PFSK-1 (cell line): ENCODE data around the gene CKAP4.

ENCODE experiments used
- FOXP2 ChIP-seq: optimal IDR thresholded peaks from 2 replicates; pipeline ENCODE3; 2011; ENCODE audit warnings: borderline replicate concordance, control low read depth, inconsistent platforms; ENCODE audit not compliant: insufficient read depth; ENCODE audit errors: extremely low read length, extremely low read depth
- POLR2AphosphoS5 ChIP-seq: IDR thresholded peaks from 2 replicates; pipeline ENCODE4 v1.6.1; 2012; ENCODE audit warnings: low read depth, mild to moderate bottlenecking, control low read depth, low read length, moderate library complexity
- REST ChIP-seq, 2 experiments: IDR thresholded peaks; 2 replicates each; pipeline versions ENCODE4 v1.6.1 to v1.8.0; 2011 to 2012; ENCODE audit warnings: low read depth in 2 of 2, low read length in 2 of 2, control low read depth in 1 of 2, inconsistent platforms in 1 of 2, mild to moderate bottlenecking in 1 of 2, moderate library complexity in 1 of 2; ENCODE audit not compliant: insufficient read depth in 1 of 2
- SIN3A ChIP-seq: IDR thresholded peaks from 2 replicates; pipeline ENCODE4 v1.6.1; 2012; ENCODE audit warnings: mild to moderate bottlenecking, low read length, moderate library complexity, borderline replicate concordance; ENCODE audit not compliant: insufficient read depth
- TAF1 ChIP-seq: IDR thresholded peaks from 2 replicates; pipeline ENCODE4 v1.6.1; 2012; ENCODE audit warnings: low read length, control low read depth, borderline replicate concordance; ENCODE audit not compliant: insufficient read depth

Gene CKAP4

GRCh38 chr12:106287364-106287763 is 39.5 kb upstream of the CKAP4 start:
- TF ChIP-seq FOXP2, result no peak
- TF ChIP-seq SIN3A, result no peak
- TF ChIP-seq TAF1, result no peak
- no peak for TF ChIP-seq POLR2AphosphoS5
- TF ChIP-seq REST (IDR thresholded peaks at IDR 0.05; ENCODE audit: insufficient read depth in 1 of 2, low read depth in 2 of 2, low read length in 2 of 2), result no peak

- no peak for TF ChIP-seq POLR2AphosphoS5
- no peak for TF ChIP-seq REST (IDR thresholded peaks at IDR 0.05; ENCODE audit: insufficient read depth in 1 of 2, low read depth in 2 of 2, low read length in 2 of 2)
- TF ChIP-seq SIN3A, result no peak
- no peak for TF ChIP-seq FOXP2
- no peak for TF ChIP-seq TAF1
These were observed 38.2 kb upstream of the CKAP4 start for GRCh38 chr12:106285982-106286381.

GRCh38 chr12:106284358-106285105 is 36.7 kb upstream of the CKAP4 start:
- TF ChIP-seq REST (IDR thresholded peaks at IDR 0.05; ENCODE audit: insufficient read depth in 1 of 2, low read depth in 2 of 2, low read length in 2 of 2) (no peak), POLR2AphosphoS5 (no peak), SIN3A (no peak), TAF1 (no peak), FOXP2 (no peak)

GRCh38 chr12:106282457-106283097 is 34.8 kb upstream of the CKAP4 start:
- TF ChIP-seq POLR2AphosphoS5 (no peak), TAF1 (no peak), REST (IDR thresholded peaks at IDR 0.05; ENCODE audit: insufficient read depth in 1 of 2, low read depth in 2 of 2, low read length in 2 of 2) (no peak), SIN3A (no peak), FOXP2 (no peak)
